Liver (tissue), 9 donors: Measurements from ENCODE around the gene ATG2B. TPM values are rescaled to one million over a fixed set of nuclear protein-coding genes. Genes with fewer than 3 reads are reported as not detected.

Experiments
- DNase-seq: peaks from one replicate; pipeline ENCODE4 v3.0.0-alpha.2; 2017; ENCODE audit warnings: low spot score
- H3K27ac ChIP-seq, 2 donors: one replicate each; pipeline ENCODE4 v1.7.0; 2013; ENCODE audit warnings: inconsistent platforms in 2 of 2, low read length in 2 of 2, control low read depth in 1 of 2, low read depth in 1 of 2, mild to moderate bottlenecking in 1 of 2
- H3K27me3 ChIP-seq, 4 donors: one replicate each; pipeline versions ENCODE4 v1.6.1 to v1.7.0; 2013; ENCODE audit warnings: low read length in 3 of 4, inconsistent platforms in 1 of 4, mild to moderate bottlenecking in 1 of 4, moderate library complexity in 1 of 4; ENCODE audit not compliant: control insufficient read depth in 4 of 4, insufficient read depth in 4 of 4
- H3K36me3 ChIP-seq, 4 donors: one replicate each; pipeline versions ENCODE4 v1.6.1 to v1.7.0; 2013; ENCODE audit warnings: low read length in 3 of 4, mild to moderate bottlenecking in 3 of 4, low read depth in 1 of 4, moderate library complexity in 1 of 4; ENCODE audit not compliant: control insufficient read depth in 4 of 4, insufficient read depth in 3 of 4
- H3K4me1 ChIP-seq, 4 donors: one replicate each; pipeline versions ENCODE4 v1.6.1 to v1.7.0; 2013; ENCODE audit warnings: low read length in 3 of 4, mild to moderate bottlenecking in 3 of 4, moderate library complexity in 1 of 4; ENCODE audit not compliant: control insufficient read depth in 4 of 4, insufficient read depth in 4 of 4
- H3K4me3 ChIP-seq, 3 donors: one replicate each; pipeline versions ENCODE4 v1.6.1 to v1.7.0; 2013; ENCODE audit warnings: low read length in 3 of 3, control low read depth in 1 of 3, low read depth in 1 of 3, mild to moderate bottlenecking in 1 of 3
- H3K9ac ChIP-seq, 2 donors: one replicate each; pipeline ENCODE4 v1.7.0; 2013; ENCODE audit warnings: low read length in 2 of 2, mild to moderate bottlenecking in 2 of 2, moderate library complexity in 2 of 2, control low read depth in 1 of 2, low read depth in 1 of 2
- H3K9me3 ChIP-seq, 4 donors: one replicate each; pipeline versions ENCODE4 v1.6.1 to v1.7.0; 2013; ENCODE audit warnings: low read length in 3 of 4; ENCODE audit not compliant: control insufficient read depth in 4 of 4
- ATF3 ChIP-seq: IDR thresholded peaks from 2 replicates; pipeline ENCODE4 v1.6.1; 2016; ENCODE audit warnings: antibody characterized with exemption
- CTCF ChIP-seq: fragments of 150-350 bp; IDR thresholded peaks from 2 replicates; pipeline ENCODE4 v1.5.1; 2017; ENCODE audit warnings: improper control_type of control experiment, low read depth, low read length; ENCODE audit not compliant: missing input control
- EGR1 ChIP-seq, 2 donors: IDR thresholded peaks; 2 replicates each; pipeline ENCODE4 v1.6.1; 2016 to 2018; ENCODE audit warnings: antibody characterized with exemption in 2 of 2, low read depth in 2 of 2
- FOXA1 ChIP-seq: IDR thresholded peaks from 2 replicates; pipeline ENCODE4 v1.6.1; 2016; ENCODE audit warnings: antibody characterized with exemption
- FOXA2 ChIP-seq: IDR thresholded peaks from 2 replicates; pipeline ENCODE4 v1.6.1; 2016; ENCODE audit warnings: antibody characterized with exemption
- GABPA ChIP-seq, 2 donors: IDR thresholded peaks in 1 of 2; conservative IDR thresholded peaks in 1 of 2; 2 replicates each; pipeline ENCODE4 v1.6.1; 2016; ENCODE audit warnings: antibody characterized with exemption in 2 of 2, mild to moderate bottlenecking in 1 of 2, moderate library complexity in 1 of 2
- HNF4A ChIP-seq, 2 donors: conservative IDR thresholded peaks; 2 replicates each; pipeline ENCODE4 v1.6.1; 2016; ENCODE audit warnings: antibody characterized with exemption in 2 of 2, mild to moderate bottlenecking in 2 of 2
- HNF4G ChIP-seq: IDR thresholded peaks from 2 replicates; pipeline ENCODE4 v1.6.1; 2016; ENCODE audit warnings: antibody characterized with exemption
- JUND ChIP-seq, 2 donors: IDR thresholded peaks; 2 replicates each; pipeline ENCODE4 v1.6.1; 2016; ENCODE audit warnings: antibody characterized with exemption in 2 of 2
- MAX ChIP-seq: IDR thresholded peaks from 2 replicates; pipeline ENCODE4 v1.6.1; 2016; ENCODE audit warnings: antibody characterized with exemption
- NR2F2 ChIP-seq: IDR thresholded peaks from 2 replicates; pipeline ENCODE4 v1.6.1; 2016; ENCODE audit warnings: antibody characterized with exemption
- RAD21 ChIP-seq, 2 donors: IDR thresholded peaks; 2 replicates each; pipeline ENCODE4 v1.6.1; 2016; ENCODE audit warnings: antibody characterized with exemption in 2 of 2, mild to moderate bottlenecking in 2 of 2
- REST ChIP-seq: IDR thresholded peaks from 2 replicates; pipeline ENCODE4 v1.6.1; 2016; ENCODE audit warnings: antibody characterized with exemption, mild to moderate bottlenecking
- RXRA ChIP-seq, 2 donors: IDR thresholded peaks; 2 replicates each; pipeline ENCODE4 v1.6.1; 2017 to 2018; ENCODE audit warnings: antibody characterized with exemption in 2 of 2, mild to moderate bottlenecking in 1 of 2
- SP1 ChIP-seq: IDR thresholded peaks from 2 replicates; pipeline ENCODE4 v1.6.1; 2018; ENCODE audit warnings: antibody characterized with exemption, mild to moderate bottlenecking
- TAF1 ChIP-seq: conservative IDR thresholded peaks from 2 replicates; pipeline ENCODE4 v1.6.1; 2016; ENCODE audit warnings: antibody characterized with exemption, mild to moderate bottlenecking
- YY1 ChIP-seq: IDR thresholded peaks from 2 replicates; pipeline ENCODE4 v1.6.1; 2016; ENCODE audit warnings: antibody characterized with exemption, mild to moderate bottlenecking
- ZBTB33 ChIP-seq: IDR thresholded peaks from 2 replicates; pipeline ENCODE4 v1.6.1; 2016; ENCODE audit warnings: antibody characterized with exemption
- WGBS: extraction: QIAGEN DNeasy Blood & Tissue Kit; methylation state at CpG from one replicate; pipeline ENCODE4 v1.1.7; 2013; 5-methylcytosine and 5-hydroxymethylcytosine counted together
- polyA plus RNA-seq, 2 donors: library from polyadenylated mRNA; stranded (reverse) in 1 of 2; unstranded in 1 of 2; fragments of 200-250 nt in 1 of 2; fragments of >200 nt in 1 of 2; fragmentation: Nextera tagmentation in 1 of 2; extraction: Ambion mirVana in 1 of 2; gene quantifications; one replicate each; pipeline versions ENCODE4 v1.2.1 to v1.2.3, GENCODE V29; 2013 to 2015
- total RNA-seq, 2 donors: library from RNA; depleted of rRNA; stranded (reverse); fragments of >200 nt; gene quantifications; one replicate each; pipeline ENCODE4 v1.2.3, GENCODE V29; 2014
- donor health status: healthy.
- donor health status: healthy.
- donor health status: healthy.
- donor health status: healthy.
- donor health status: healthy.

Gene ATG2B
- total and polyA plus RNA-seq, 4 donors, result 4.7 to 36.0 (median 20.5) TPM

- DNase-seq, result no peak
- Histone ChIP-seq H3K9ac (no peak overlapping the region), H3K9me3 (no peaks in the 10 kb centered on the region), H3K4me1 (peaks cover 0 to 4% (median 1%) of the 10 kb centered on the region in 4 donors), H3K36me3 (peaks cover 0 to 26% (median 18%) of the 10 kb centered on the region in 4 donors), H3K4me3 (no peak overlapping the region), H3K27ac (no peak overlapping the region), H3K27me3 (no peaks in the 10 kb centered on the region)
- TF ChIP-seq TAF1, result no peak
- TF ChIP-seq RXRA (IDR thresholded peaks at IDR 0.05), result no peak
- TF ChIP-seq NR2F2, result no peak
- peak; percentile 82 for TF ChIP-seq RAD21 (IDR thresholded peaks at IDR 0.05)
- TF ChIP-seq HNF4G, result no peak
- TF ChIP-seq CTCF, result peak; percentile 45
- TF ChIP-seq FOXA2, result no peak
- TF ChIP-seq EGR1 (IDR thresholded peaks at IDR 0.05; ENCODE audit: low read depth in 2 of 2), result no peak
- TF ChIP-seq REST, result no peak
- TF ChIP-seq GABPA (IDR thresholded peaks at IDR 0.05 in 1 of 2, conservative IDR thresholded peaks at IDR 0.05 in 1 of 2), result no peak
- no peak for TF ChIP-seq HNF4A (conservative IDR thresholded peaks at IDR 0.05)
- TF ChIP-seq SP1, result no peak
- no peak for TF ChIP-seq JUND (IDR thresholded peaks at IDR 0.05)
- TF ChIP-seq MAX, result no peak
- TF ChIP-seq FOXA1, result no peak
- peak; percentile 17 for TF ChIP-seq YY1
- TF ChIP-seq ZBTB33, result no peak
- no peak for TF ChIP-seq ATF3
- WGBS, result 96% methylated on average over 2 of the region's 2 CpGs
Observed at GRCh38 chr14:96297000-96297399, 66.1 kb downstream of the ATG2B start.
